DMS 273 (cell line): ENCODE measurements around the gene MYDGF.
A peak's percentile ranks its signal among the peaks of the same experiment; 100 is the strongest.

Source experiments
- DNase-seq: peaks from one replicate; lab custom pipeline; 2025; ENCODE audit not compliant: unreplicated experiment; lab: John Stamatoyannopoulos, UW

The MYDGF gene

GRCh38 chr19:4647676-4648644, 22.2 kb downstream of the MYDGF start:
- peak; percentile 64 for DNase-seq

- DNase-seq: no peak
Observed at GRCh38 chr19:4645718-4646117, 24.4 kb downstream of the MYDGF start.

DNA sequence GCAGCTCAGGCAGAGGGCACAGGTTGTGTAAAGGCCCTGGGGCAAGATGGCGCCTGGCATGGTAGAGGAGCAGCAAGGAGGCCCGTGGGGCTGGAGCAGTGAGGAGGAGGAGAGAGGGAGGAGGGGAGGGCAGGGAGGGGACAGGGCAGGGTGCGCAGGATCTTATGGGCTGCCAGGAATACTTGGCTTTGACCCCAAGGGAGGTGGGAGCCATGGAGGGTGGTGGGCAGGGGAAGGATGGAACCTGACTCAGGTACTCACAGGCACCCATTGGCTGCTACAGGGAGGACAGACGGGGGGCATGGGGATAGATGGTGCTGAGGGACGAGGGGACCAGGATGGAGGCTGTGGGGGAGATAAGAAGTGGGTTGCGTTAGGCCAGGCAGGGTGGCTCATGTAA, 27.5 kb downstream of the MYDGF start:
- no peak for DNase-seq

DNA sequence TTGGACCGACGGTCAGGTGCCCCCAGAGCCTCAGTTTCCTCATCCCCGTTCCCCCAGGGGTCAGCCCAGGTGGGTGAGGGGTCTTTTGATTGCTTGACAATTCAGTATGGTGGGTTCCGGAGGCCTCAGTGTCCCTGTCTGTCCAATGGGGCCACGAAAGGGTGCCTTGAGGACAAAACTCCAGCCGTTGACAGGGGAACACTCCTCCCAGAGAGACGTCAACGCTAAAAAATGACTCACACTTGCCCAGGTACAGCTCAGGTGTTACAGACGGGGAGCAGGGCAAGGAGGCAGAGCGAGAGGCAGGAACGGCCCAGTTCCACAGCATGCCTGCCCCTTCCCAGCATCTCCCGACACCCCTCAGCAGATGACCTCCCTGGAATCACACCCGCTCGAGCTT, 29.0 kb downstream of the MYDGF start:
- DNase-seq: no peak

- no peak for DNase-seq
Observed at GRCh38 chr19:4640247-4641000, 29.7 kb downstream of the MYDGF start.

GRCh38 chr19:4639531-4640246, 30.5 kb downstream of the MYDGF start:
- DNase-seq: peak; percentile 32

DNA sequence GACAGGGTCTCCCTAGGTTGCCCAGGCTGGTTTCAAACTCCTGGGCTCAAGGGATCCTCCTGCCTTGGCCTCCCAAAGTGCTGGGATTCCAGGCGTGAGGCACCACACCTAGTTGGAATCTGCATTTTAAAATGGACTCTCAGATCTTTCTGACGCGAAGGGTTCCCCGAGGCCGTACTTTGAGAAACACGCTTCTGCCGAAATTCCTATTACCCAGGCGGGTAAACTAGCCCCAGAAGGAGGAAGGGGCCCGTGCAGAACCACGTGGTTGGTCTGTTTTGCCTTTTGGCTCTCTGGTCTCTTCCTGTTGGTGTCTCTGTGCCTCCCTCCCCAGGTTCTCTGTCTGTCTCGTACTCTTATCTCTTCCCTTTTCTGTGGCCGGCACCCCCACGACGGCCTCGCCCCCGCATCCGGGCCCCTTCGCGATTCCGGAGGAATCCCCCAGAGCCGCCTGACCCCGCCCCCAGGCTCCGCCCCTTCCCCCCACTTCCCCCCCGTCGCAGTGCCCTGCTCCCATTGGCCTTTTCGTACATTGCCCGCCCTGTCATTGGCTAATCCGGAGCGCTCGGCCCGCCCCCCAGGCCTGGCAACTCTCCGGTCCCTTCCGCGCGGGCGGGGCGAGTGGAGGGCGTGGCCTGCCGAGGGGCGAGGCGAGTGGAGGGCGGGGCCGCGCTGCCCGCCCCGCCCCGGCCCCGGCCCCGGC, 31.2 kb downstream of the MYDGF start, which contains the start of gene TNFAIP8L1:
Gene TNFAIP8L1, plus strand, starts transcription at position 689 of the 703 bp plus-strand sequence. CDS start 12,354 bp downstream, outside the sequence.
- DNase-seq: peak; percentile 98

- DNase-seq: no peak
Observed at GRCh38 chr19:4638317-4638716, 31.8 kb downstream of the MYDGF start.

- no peak for DNase-seq
Observed at GRCh38 chr19:4636761-4637160, 33.4 kb downstream of the MYDGF start.

- DNase-seq: peak; percentile 93
Observed at GRCh38 chr19:4636151-4636717, 33.9 kb downstream of the MYDGF start.

GRCh38 chr19:4635754-4636116, 34.4 kb downstream of the MYDGF start:
- peak; percentile 95 for DNase-seq

GRCh38 chr19:4633140-4633967, 36.8 kb downstream of the MYDGF start:
- peak; percentile 98 for DNase-seq

DNA sequence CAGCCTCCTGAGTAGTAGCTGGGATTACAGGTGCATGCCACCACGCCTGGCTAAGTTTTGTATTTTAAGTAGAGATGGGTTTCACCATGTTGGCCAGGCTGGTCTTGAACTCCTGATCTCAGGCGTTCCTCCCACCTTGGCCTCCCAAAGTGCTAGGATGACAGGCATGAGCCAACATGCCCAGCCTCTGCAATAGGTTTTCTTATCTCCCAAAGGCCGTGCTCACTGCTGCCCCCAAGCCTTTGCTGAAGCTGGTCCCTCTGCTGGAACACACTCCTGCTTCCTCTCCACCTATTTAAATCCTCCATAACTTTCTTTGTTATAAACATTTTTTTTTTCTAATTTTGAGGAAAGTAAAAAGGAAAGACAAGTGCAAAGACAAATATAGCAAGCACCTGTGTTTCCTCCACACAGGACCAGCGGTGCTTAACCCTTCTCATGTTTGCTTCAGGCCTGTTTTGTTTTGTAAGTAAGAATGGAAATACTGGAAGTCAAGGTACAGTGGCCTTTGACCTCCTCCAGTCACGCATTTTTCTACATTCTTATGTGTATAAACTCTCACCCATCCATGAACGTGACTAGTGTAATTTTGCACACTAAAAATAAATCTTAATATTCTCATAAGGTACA, 45.3 kb downstream of the MYDGF start:
- DNase-seq: peak; percentile 79

GRCh38 chr19:4624301-4624700, 45.8 kb downstream of the MYDGF start:
- DNase-seq: no peak

DNA sequence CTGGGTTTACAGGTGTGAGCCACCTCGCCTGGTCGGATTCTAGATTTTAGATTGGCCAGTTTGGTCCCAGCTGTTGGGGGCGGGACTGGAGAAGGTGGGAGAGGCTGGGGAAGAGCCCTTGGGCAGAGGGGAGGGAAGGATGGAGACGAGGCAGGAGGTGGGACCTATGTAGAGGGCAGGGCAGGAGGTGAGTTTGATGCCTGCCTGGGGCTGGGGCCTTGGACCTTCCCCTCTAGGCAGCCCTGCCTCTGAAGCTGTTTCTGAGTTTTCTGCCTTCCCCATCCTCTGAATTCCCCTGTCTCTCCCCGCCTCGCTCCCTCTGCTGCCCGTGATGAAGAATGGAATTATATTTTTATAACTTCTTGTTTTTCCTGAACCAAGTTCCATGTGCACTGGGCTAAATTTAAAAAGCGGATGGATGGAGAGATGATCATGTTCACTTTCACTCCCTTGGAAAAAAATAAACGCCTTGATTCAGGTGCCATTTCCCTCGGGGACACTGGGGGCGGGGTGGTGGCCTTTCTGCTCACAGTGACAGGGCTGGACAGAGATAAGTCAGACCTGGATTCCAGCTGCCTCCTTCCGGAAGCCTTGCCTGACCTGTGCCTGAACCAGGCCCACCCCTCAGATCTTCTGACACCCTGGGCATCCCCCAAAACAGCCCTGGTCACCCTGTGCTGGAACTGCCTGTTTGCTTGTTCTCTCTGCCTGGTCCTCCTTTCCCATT, 47.3 kb downstream of the MYDGF start:
- DNase-seq: peak; percentile 42

DNA sequence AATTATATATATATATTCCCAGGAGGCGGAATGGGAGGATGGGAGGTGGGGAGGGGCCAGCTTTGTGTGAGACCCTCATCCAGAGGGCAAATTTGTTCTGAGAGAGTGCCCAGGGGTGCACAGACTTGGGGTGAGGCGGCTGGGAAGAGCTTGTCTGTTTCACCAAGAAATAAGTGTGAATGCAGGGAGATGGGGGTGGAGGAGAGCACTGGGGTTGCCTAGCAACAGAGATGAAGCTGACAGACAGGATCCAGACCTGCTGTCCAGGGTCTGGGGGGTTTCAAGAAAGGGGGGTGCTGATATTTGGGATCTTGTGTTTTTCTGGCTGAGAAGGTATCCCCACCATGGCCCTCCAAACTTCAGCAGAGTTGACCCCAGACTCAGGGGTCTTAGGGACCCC, 49.5 kb downstream of the MYDGF start:
- DNase-seq: peak; percentile 62

DNA sequence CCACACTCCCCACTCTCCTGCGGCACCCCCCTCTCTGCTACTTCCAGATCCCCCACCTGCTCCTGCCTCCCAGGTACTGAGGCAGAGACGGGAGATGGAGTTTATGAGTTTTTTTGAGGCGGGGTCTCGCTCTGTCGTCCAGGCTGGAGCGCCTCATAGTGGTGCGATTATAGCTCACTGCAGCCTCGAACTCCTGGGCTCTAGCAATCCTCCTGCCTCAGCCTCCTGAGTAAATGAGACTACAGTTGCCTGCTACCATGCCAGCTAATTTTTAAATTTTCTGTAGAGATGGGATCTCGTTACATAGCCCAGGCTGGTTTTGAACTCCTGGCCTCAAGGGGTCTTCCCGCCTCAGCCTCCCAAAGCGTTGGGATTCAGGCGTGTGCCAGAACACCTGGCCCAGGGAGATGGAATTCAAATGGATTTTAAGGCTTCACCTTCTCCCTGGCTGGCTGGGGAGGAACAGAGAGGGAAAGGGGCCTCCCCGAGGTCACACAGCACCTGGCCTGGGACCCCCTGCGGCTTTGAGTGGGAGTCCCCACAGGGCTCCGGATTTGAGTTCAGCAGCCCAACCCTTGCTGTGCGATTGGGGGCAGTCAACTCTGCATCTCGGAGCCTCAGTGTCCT, 50.4 kb downstream of the MYDGF start:
- no peak for DNase-seq

GRCh38 chr19:4618019-4618418, 52.1 kb downstream of the MYDGF start:
- no peak for DNase-seq
